ENCODE measurements around the gene OR10H4.

DNA sequence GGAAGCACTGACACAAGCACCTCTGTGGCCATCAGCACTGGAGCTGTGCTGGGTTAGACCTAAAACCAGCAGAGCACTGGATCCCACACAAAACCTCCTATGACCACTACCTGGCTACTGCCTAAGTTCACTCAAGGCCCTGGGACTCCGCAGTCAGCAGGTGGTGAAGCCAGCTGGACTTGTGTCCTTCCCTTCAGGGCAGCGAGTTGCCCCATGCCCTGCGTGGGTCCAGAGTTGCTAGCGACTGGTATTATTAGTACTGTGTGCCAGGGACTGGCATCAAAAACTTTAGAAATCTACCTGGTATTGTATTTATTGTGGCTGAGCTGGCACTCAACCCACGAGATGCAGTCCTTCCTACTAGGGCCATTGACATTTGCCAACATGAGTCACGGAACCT is 6.0 kb downstream of the OR10H4 start:
- TF ChIP-seq, protein P1, sequence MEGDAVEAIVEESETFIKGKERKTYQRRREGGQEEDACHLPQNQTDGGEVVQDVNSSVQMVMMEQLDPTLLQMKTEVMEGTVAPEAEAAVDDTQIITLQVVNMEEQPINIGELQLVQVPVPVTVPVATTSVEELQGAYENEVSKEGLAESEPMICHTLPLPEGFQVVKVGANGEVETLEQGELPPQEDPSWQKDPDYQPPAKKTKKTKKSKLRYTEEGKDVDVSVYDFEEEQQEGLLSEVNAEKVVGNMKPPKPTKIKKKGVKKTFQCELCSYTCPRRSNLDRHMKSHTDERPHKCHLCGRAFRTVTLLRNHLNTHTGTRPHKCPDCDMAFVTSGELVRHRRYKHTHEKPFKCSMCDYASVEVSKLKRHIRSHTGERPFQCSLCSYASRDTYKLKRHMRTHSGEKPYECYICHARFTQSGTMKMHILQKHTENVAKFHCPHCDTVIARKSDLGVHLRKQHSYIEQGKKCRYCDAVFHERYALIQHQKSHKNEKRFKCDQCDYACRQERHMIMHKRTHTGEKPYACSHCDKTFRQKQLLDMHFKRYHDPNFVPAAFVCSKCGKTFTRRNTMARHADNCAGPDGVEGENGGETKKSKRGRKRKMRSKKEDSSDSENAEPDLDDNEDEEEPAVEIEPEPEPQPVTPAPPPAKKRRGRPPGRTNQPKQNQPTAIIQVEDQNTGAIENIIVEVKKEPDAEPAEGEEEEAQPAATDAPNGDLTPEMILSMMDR (IDR thresholded peaks at IDR 0.05; ENCODE audit: low read length) = no peak
- TF ChIP-seq EZH2 (optimal IDR thresholded peaks at IDR 0.05; ENCODE audit: low read depth, low read length) = no peak
